CD4-positive, alpha-beta T cell treated with Interleukin-17A for 1 hour (primary cell): ENCODE measurements around the gene ARHGAP10.

Source experiments
- DNase-seq: peaks from one replicate; pipeline ENCODE4 v3.0.0-alpha.2; 2020

Gene ARHGAP10

GRCh38 chr4:148052448-148052847, 320.6 kb downstream of the ARHGAP10 start:
- DNase-seq: peak; percentile 73

GRCh38 chr4:148053298-148054003, 321.6 kb downstream of the ARHGAP10 start:
- no peak for DNase-seq

- peak; percentile 37 for DNase-seq
These were observed 322.4 kb downstream of the ARHGAP10 start for GRCh38 chr4:148054275-148054674.

GRCh38 chr4:148055844-148056243, 324.0 kb downstream of the ARHGAP10 start:
- DNase-seq: no peak

- DNase-seq: peak; percentile 74
These were observed 325.0 kb downstream of the ARHGAP10 start for GRCh38 chr4:148056879-148057278.

- no peak for DNase-seq
These were observed 325.6 kb downstream of the ARHGAP10 start for GRCh38 chr4:148057516-148057915.

GRCh38 chr4:148057984-148058859, 326.3 kb downstream of the ARHGAP10 start:
- DNase-seq: no peak

GRCh38 chr4:148059617-148060180, 327.8 kb downstream of the ARHGAP10 start:
- DNase-seq: no peak

- peak; percentile 65 for DNase-seq
These were observed 328.6 kb downstream of the ARHGAP10 start for GRCh38 chr4:148060264-148061140.

- peak; percentile 21 for DNase-seq
These were observed 329.2 kb downstream of the ARHGAP10 start for GRCh38 chr4:148061141-148061481.

GRCh38 chr4:148061795-148062194, 329.9 kb downstream of the ARHGAP10 start:
- no peak for DNase-seq

- DNase-seq: no peak
These were observed 330.5 kb downstream of the ARHGAP10 start for GRCh38 chr4:148062301-148062950.

- DNase-seq: no peak
These were observed 332.6 kb downstream of the ARHGAP10 start for GRCh38 chr4:148064451-148064850.

- no peak for DNase-seq
These were observed 333.2 kb downstream of the ARHGAP10 start for GRCh38 chr4:148065075-148065474.

GRCh38 chr4:148067301-148067916, 335.5 kb downstream of the ARHGAP10 start:
- no peak for DNase-seq

- no peak for DNase-seq
These were observed 336.4 kb downstream of the ARHGAP10 start for GRCh38 chr4:148068065-148068911.

GRCh38 chr4:148069086-148069894, 337.4 kb downstream of the ARHGAP10 start:
- no peak for DNase-seq

GRCh38 chr4:148069895-148070178, 337.9 kb downstream of the ARHGAP10 start:
- no peak for DNase-seq

GRCh38 chr4:148071009-148071408, 339.1 kb downstream of the ARHGAP10 start:
- no peak for DNase-seq

- DNase-seq: no peak
These were observed 340.9 kb downstream of the ARHGAP10 start for GRCh38 chr4:148072789-148073188.
